HG03103 (cell line): ENCODE measurements around the gene PRIMA1.

Experiments
- ATAC-seq: cut with Tn5 transposase; IDR thresholded peaks from one replicate; pipeline ENCODE4 v1.9.1; 2021; ENCODE audit warnings: low read depth; ENCODE audit not compliant: unreplicated experiment

PRIMA1 gene

DNA sequence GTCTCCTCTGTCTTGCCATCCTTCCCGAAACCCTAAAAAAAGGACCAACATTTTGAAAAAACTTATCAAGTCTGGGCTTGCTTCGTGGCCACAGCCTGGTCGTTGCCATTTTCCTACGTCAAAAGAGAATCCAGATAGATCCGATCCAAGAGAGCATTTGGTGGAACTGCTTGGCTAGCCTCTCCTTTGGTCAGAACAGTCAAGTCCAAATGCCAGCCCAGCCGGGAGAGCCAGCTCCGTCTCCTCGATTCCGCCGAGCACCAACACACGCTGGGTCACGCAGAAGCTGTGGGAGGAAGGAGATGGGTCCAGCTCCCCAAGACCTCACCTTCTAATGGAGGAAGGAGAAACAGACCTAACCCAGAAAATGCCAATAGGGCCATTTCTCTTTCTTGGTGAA lies 9.3 kb upstream of the PRIMA1 start:
- ATAC-seq, result no peak

DNA sequence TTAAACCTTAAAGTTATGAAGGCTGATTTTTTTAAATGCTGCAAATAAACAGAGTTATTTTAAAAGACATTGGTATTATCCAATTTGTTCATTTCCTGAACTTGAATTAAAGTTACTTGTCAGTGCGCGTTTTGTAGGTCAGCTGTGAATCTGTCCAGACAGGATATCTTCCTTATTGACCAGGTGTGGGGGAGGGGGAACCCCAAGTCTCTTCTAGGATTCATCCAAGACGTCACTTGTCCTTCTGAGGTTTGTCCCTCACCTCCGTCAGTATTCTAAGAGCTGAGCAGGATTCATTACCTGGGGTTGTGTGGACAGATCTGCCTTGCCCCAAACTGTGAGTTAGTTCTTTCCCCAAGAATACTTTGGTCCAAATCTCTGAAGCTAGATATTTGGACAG lies 8.8 kb upstream of the PRIMA1 start:
- ATAC-seq, result no peak

DNA sequence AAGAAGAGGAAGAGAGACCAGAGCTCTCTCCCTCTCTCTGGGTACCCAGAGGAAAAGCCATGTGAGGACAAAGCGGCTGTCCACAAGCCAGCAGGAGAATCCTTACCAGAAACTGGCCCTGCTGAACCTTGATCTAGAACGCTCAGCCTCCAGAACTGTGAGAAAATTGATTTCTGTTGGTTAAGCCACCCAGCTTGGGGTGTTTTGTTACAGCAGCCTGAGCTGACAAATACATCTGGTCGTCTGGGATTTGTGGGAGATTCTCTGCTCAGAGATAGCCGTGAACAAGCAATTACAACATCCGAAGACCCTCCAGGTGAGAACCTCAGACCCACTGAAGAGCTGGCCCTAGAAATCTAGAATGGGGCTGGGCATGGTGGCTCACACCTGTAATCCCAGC lies 6.5 kb upstream of the PRIMA1 start:
- no peak for ATAC-seq

DNA sequence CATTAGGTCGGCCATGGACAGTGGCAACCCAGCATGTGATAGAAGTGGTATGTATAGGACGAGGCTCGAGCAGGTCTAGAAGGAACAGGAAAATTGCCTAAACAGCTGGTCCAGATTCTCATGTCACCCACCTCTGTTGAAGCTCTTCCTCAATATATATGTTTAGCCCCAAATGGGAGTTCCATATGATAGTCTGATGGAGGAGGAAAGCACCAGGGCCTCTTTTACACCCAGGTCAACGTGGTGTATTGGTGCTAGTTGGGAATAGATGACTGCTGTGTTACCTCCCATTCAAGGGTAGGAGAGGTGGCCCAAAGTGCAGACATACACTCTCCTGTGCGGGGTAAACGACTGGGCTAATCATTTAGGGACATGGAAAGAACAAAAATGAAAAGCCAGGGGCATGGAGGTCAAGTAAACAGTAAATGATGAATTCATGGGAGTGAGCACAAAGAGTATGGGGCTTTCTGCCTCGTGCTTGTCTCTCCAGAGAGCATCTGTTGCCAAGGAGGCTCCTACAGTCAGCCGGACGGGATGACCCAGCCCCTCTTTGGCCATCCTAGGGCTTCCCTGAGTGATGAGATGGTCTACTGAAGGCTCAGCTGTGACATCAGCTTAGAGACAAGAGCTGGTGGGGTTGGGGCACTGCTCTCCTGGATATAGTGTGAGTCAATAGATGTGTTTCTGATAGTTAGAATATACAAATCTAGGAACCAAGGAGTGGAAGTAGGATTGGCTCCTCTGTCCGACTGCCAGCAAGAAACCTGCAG lies 5.5 kb upstream of the PRIMA1 start:
- ATAC-seq, result no peak

DNA sequence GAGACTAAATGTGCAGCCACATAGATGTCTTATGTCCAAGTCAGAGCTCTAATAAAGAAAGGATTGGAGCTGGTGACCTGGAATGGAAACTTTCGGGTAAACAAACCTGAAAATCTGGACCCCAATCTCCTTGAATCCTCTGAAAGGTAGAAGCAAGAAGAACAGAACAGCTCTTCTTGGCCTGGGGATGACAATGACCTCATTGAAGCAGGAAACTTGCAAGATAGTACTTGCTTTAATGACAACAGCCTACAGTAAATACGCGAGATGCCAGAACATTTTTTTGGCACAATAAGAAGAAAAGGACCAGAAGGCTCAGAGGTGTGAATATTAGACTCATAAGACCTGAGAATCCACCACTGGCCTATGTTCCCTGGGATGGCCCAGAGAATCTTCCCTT lies 4.1 kb upstream of the PRIMA1 start:
- no peak for ATAC-seq

DNA sequence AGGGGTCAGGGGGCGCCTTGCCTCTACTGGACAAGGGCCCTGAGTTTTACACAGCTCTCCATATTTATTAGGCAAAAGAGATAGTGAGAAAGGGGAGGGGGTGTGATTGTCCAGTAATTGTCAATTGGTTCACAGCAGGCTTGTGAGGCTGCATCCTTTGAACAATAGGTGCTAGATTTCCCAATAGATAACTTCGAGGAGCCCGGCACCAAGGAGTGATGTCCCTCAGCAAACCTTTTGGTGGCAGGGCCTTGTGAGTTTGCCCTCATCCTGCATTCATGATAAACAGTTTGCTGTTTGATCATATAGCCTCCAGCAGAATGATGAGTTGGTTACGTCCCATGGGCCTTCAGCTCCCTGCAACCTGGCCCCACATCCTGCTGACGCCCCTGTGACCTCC lies 2.7 kb upstream of the PRIMA1 start:
- no peak for ATAC-seq

DNA sequence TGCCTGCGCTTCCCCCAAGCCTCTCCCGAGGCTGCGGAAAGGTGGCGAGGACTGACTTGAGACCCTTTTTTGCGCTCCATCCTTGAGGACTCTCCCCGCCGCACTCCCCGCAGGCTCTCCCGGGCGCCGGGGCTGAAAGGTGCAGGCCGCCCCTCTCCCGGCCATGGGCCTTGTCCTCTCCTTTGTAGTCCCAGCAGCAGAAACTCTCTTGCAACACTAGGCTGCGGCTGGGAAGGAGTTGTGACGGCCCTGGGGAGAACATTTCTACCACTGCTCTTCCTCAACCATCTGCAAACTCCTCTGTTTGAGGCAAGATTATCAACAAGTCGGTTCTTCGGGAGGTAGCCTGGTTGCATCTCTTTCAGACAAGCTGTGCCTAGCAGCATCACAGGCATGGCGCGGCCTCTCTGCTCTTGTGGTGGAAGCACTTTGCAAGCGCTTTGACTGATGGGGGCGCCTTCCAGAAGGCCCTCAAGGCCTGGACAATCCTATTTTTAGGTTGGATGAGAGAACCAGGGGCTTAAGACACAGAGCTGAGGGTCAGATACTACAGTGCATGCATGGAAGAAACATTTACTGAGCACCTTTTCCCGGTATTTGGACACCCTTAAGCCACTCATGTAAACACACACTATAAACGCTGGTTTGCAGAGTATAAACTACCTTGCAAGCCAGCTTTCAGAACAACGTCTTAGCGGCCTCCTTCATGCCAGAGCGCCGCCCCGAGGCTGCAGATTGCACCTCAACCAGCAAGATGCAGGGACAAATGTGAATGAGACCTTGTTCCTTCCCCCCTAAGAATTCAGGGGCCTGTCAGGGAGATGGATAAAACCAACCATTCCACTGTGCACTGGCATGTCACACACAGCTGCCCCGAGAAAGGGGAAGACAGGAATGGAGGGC lies 1.2 kb upstream of the PRIMA1 start:
- ATAC-seq, result no peak

DNA sequence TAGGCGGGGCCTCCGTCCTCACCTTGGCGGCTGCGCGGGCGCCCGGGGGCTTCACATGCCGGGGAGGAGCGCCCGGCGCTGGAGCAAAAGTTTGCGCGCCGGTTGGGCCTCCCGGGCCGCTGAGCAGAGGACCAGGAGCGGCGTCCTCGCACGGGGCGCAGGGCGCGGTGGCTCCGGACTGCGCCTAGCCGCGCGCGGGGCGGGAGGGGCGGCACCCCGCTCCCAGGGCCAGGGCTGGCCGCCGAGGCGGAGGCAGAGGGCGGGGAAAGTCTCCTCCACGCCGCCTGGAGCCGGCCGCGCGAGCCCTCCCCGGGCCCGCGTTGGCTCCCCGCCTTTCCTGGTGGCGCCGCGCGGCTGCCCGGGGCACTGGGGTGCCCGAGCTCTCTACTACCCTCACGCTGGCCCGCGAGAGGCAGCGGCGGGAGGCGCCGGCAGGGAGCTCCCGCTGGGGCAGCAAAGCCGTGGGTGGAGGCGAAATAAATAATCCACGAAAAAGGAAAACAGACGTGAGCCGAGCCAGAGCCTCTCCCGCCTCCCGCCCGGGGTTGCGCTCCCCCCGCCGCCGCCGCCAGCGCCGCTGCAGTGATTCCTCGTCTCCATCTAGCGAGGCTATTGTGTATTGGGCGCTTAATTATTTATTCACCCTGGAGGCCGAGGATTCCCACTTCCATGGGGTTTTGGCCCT lies 400 bp upstream of the PRIMA1 start:
- ATAC-seq, result no peak

DNA sequence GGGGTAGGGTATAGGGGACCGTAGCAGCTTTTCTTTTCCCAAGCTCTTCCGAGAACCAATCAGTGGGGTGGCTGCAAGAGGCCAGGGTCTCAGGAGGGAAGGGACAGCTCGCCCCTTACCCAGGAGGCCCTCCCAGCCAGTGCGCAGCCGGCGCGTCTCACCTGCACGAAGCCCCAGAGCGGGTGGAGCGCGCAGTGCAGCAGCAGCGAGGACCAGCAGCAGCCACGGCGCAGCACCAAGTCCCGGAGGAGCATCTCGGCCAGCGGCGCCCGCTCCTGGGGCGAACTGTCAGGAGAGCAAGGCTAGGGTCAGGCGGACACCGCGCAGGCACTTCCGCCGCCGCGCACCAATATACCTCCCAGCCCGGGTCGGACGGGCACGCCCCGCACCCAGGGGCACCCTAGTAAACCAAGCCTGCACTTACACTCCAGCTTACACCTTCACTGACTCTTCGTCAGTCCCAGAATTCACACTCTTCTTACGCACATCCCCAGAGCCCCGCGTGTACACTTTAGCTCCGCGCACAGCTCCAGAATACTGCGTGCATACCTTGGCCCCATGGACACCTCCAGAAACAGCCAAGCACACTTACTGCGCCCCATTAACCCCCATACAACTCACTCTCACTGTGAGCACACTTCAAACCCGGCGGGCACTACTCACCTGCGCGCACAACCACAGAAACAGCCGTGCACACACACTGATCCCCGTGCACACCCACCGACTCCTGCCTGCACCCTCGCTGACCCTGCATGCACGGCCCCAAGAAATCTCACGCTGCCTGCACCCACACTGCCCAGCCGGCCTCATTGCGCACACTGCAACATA lies 606 bp downstream of the PRIMA1 start:
- no peak for ATAC-seq

DNA sequence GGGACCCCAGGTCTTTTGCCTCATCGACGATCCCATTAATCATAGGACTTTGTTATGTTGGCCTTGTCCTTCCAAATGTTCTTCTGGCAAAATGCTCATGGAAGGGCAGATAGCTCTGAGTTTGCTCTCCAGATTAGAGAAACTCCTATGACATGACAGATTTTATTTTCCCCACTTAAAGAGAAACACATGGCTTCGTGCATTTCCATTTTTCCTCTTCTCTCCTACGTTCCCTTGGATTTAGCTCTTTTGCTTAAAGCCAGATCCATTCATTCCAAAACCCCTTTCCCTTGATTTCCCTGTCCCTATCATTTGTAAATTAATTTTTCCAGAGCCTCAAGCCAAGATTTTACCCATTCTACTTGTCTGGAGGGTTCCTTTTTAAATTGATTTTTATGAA lies 2.9 kb downstream of the PRIMA1 start:
- ATAC-seq, result no peak

DNA sequence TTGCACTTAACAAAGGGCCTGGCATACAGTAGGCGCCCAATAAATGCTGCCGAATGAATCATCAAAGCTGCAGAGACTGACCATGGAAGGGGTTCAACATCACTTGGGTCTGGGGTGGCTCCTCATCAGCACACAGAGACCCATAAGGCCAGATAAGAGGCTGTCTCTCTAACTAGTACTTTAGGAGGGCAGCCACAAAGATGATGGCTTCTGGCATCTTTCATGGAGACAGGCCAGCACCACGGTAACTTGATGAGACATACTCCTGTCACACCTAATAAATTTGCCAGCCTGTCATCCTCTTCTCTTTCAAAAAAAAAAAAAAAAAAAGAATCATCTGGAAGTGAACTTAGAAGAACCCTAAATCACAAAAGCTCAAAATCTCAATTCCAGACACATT lies 3.4 kb downstream of the PRIMA1 start:
- no peak for ATAC-seq

DNA sequence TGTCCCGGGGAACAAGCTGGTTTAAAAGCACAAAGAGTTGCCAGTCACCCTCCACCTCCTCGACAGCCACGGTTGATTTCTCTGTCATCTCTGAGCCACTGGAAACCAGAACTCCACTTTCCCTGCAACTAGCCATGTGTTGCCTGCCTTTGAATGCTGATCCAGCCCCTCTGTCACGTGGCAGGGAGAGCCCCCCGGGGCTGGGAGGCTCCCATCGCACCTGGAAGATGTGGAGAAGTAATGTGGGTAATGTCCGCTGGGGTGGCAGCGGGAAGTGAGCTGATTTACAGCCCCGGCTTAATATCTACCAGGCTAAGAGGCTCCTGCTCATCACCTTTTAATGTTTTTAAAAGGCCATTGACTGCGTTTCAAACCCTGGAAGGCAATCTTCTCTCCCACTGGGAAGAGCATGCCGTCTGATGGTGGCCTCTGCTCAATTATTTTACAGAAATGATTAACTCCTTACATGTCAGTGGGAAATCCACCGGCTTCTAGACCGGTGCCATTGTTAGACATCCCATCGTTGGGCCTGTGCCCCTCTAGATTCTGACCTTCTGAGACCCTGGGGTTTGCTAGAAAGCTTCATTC lies 7.4 kb downstream of the PRIMA1 start:
- ATAC-seq, result no peak

DNA sequence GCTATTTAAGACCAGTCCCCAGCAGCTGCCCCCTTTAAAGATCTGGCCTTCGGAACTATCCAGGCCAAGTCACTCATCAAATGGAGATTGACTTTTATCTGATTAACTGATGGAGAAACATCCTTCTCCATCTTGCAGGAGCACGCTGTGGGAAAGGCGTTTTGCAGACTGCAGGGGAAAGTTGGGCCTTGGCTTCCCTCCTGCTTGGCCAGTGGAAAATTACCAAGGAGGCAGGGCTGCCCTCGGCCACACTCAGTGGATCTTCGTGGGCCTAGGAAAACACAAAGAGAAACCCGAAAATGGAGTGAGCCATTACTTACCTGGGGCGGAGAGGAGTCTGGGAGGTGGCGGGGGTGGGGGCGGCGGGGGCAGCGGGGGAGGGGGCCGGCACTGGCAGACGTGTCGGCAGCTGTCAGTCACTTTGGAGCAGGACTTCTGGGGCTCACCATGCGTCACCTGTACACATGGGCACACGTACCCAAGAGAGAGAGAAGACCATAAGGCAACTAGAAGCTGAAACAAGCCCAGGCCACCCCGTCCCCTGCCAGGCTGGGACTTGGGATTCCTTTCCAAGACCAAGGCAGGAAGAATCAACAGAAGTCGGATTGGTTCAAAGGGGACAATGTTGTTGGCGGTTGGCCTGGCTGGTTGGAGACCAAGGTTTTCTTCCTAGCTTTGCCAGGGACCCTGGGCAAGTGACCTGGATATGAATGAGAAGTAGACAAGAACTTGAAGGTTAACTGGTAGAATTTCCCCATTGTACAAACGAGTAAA lies 9.2 kb downstream of the PRIMA1 start:
- no peak for ATAC-seq

DNA sequence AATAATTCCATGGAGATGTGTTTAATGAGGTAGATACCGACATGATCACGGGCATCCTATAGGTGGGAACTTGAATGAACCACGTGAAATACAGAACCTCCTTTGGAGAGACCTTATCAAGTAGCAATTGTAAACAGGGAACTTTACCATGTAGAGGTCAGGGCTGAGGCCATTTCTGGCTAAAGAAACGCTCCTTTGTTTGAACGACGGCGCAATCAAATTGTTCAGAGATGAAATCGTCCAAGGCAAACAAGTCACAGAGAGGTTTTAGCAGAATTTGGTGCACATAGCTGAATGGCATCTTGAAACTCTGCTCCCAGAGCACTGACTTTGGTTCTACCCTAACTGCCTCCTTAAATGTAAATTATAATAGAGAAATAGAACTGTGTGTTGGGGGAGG lies 9.8 kb downstream of the PRIMA1 start:
- no peak for ATAC-seq

DNA sequence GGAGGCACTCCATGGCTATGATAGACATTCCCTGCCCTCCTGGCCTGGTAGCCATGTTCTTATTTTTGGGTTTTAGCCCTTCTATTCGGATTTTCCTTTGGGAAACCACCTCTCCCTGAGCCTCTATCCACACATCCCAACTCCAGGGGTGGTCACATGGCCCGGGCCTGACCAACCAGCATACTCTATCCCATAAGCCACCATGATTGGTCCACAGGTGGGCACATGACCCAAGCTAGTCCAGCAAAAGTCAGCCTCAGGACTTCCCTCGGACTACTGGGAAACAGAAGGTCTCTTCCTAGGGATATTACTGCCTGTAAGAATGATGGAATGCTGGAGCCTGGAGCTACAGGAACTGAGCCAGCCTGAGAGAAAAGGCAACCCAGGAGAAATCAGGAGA lies 12.5 kb downstream of the PRIMA1 start:
- no peak for ATAC-seq

DNA sequence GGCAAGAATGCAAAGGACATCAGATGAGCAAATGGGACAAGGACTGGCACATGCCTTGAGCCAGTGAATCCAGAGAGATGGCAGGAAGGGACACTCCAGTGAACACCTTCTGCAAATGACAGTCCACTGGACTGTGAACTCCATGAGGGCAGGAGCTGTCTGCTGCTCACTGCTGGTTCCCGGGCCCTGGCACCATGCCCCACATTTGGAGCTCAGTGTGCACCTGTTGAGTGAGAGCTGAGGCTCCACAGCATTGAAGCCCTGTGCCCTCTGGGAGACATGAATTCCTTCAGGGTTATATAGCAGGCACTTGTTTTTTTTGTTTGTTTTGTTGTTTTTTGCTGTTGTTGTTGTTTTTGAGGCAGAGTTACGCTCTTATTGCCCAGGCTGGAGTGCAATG lies 13.1 kb downstream of the PRIMA1 start:
- ATAC-seq, result no peak

DNA sequence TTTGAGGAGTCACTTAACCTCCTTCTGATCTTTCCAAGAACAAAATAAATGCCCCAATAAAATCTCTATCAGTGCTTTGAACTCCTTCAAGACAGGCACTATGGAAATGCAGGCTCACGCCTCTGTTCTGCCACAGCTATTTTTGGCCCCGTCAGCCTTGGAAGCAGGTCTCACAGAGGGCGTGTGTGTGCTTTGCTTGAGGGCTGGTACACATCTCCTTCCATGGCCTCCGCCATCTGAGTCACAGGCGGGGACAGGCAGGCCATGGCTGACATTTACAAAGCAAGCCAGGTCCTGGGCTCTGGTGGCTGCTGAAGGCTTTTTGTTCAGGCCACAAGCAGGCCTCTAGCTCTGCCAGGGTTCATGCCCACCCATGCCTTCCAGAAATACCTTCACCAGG lies 16.0 kb downstream of the PRIMA1 start:
- no peak for ATAC-seq

DNA sequence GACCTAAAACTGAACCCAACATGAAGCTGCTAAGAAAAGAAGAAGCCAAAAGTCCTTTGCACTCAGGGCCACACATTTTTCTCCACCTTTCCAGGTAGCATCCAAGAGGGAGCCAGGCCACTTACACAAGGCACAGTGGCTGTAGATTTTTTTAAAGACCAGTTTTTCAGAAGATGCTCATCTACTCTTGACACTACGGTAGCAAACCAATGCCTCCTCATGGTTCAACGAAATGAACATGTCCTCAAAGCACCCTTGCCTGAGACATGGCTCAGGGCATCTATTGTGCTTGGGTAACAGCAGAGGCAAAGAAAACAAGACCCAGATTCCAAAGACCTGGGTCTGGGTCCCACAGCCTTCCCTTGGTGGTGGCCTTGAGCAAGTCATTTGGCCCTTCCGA lies 22.3 kb downstream of the PRIMA1 start:
- no peak for ATAC-seq

DNA sequence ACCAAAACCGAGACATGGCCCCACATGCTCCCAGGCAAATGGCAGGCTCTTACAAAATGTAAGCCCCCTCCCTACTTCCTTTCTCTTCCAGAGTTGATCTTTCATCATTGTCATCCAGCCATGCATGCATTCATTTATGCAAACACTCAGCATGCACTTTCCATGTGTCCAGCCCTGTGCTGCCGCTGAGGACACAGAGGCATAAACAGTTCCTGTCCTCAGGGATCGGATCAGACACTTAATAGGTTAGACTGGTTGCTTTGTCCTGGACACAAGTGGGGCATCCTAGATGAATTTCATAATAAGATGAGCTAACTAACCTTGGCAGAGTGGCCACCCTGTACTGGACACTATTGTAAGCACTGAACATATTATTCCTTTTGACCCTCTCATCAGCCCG lies 23.1 kb downstream of the PRIMA1 start:
- ATAC-seq, result no peak
